GM21360 (cell line): ENCODE measurements around the gene GRK5.
"Not testable (repeated sequence)": the region's sequence is repeated elsewhere in the genome, so short reads cannot be mapped to it uniquely, and the experiment has no call there.

Experiments used
- ATAC-seq: cut with Tn5 transposase; IDR thresholded peaks from one replicate; pipeline ENCODE4 v1.9.1; 2021; ENCODE audit warnings: mild to moderate bottlenecking, moderate library complexity; ENCODE audit not compliant: unreplicated experiment

The GRK5 gene

GRCh38 chr10:119248184-119248583 lies 40.8 kb downstream of the GRK5 start:
- no peak for ATAC-seq

GRCh38 chr10:119248681-119249080 lies 41.3 kb downstream of the GRK5 start:
- ATAC-seq, result no peak

GRCh38 chr10:119250641-119251314 lies 43.4 kb downstream of the GRK5 start:
- no peak for ATAC-seq

GRCh38 chr10:119251315-119251708 lies 43.9 kb downstream of the GRK5 start:
- no peak for ATAC-seq

- no peak for ATAC-seq
Observed at GRCh38 chr10:119252051-119252465, 44.7 kb downstream of the GRK5 start.

- no peak for ATAC-seq
Observed at GRCh38 chr10:119252470-119253151, 45.2 kb downstream of the GRK5 start.

- ATAC-seq, result no peak
Observed at GRCh38 chr10:119253433-119254174, 46.2 kb downstream of the GRK5 start.

GRCh38 chr10:119254335-119254734 lies 47.0 kb downstream of the GRK5 start:
- no peak for ATAC-seq

- ATAC-seq, result no peak
Observed at GRCh38 chr10:119256030-119256429, 48.7 kb downstream of the GRK5 start.

GRCh38 chr10:119256897-119257296 lies 49.5 kb downstream of the GRK5 start:
- no peak for ATAC-seq

GRCh38 chr10:119257899-119258419 lies 50.6 kb downstream of the GRK5 start:
- ATAC-seq, result no peak

- no peak for ATAC-seq
Observed at GRCh38 chr10:119259345-119259744, 52.0 kb downstream of the GRK5 start.

GRCh38 chr10:119261016-119261415 lies 53.6 kb downstream of the GRK5 start:
- ATAC-seq, result not testable (repeated sequence)

GRCh38 chr10:119263951-119264617 lies 56.7 kb downstream of the GRK5 start:
- no peak for ATAC-seq

GRCh38 chr10:119265691-119266090 lies 58.3 kb downstream of the GRK5 start:
- ATAC-seq, result no peak

GRCh38 chr10:119267384-119267783 lies 60.0 kb downstream of the GRK5 start:
- no peak for ATAC-seq

- no peak for ATAC-seq
Observed at GRCh38 chr10:119268428-119268827, 61.1 kb downstream of the GRK5 start.

GRCh38 chr10:119268871-119269506 lies 61.6 kb downstream of the GRK5 start:
- ATAC-seq, result peak; percentile 73

- ATAC-seq, result no peak
Observed at GRCh38 chr10:119269737-119270136, 62.4 kb downstream of the GRK5 start.

GRCh38 chr10:119270762-119271366 lies 63.5 kb downstream of the GRK5 start:
- ATAC-seq, result peak; percentile 55
